Measurements from ENCODE around the gene PIP5KL1. TPM values are rescaled to one million over a fixed set of nuclear protein-coding genes. Genes with fewer than 3 reads are reported as not detected.
A peak's percentile ranks its signal among the peaks of the same experiment; 100 is the strongest.

Gene PIP5KL1
- polyA plus RNA-seq, 1 donor from 2014 or later, result 1.1 TPM

DNA sequence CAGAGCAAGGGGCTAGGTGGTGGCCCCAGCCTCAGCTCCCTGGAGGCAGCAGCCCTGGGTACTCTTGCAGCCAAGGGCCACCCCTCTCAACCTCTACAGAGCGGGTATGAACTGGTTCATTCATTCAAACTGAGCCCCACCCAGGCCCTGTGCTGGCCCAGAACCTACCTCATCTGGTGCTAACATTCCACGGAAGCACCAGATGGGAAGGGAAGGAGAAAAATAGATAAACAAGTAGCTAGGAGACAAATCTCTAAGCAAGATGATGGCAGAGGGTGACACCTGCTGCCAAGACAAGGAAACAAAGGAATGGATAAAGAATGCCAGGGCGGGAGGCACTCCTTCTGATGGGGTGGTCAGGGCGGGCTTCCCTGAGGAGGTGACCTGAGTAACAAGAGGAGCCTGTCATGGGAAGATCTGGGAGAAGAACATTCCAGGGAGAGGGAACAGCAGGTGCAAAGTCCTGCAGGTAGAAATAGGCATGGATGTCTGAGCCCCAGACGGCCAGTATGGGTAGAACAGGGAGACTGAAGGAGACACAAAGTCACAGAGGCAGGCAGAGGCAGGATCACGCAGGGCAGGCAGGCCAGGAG, 19.9 kb downstream of the PIP5KL1 start:
- H3K27ac Mint-ChIP-seq, result peak overlapping the region; percentile 80 to 98 (median 96)
- H3K4me3 Mint-ChIP-seq, result peak overlapping the region; percentile 28 to 79 (median 74)
- no peaks in the 10 kb centered on the region for H3K27me3 Mint-ChIP-seq
- peaks cover 16 to 34% (median 21%) of the 10 kb centered on the region in 3 donors for H3K4me1 Mint-ChIP-seq
- H3K9me3 Mint-ChIP-seq, result peaks cover 0 to under 1% (median 0%) of the 10 kb centered on the region in 3 donors
- H3K36me3 Mint-ChIP-seq, result peaks cover 1% of the 10 kb centered on the region

DNA sequence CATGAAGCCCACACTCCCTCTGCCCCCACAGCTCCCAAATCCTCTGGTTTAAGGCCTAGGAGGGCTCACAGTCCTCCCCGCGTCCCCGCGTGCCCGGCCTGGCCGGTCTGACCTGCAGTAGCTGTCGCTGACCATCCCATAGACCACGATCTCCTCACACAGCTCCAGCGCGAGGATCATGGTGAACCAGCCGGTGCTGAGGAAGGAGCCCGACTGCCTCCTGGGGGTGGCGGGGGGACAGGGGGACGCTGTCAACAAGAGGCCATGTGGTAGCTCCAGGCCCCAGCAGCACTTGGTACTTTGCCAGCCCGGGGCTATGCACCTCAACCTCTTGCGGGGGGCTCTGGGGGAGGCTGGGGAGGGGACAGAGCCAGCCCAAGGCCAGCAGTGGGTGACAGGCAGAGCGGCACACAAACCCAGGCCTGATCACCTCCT, 20.7 kb downstream of the PIP5KL1 start:
- H3K9me3 Mint-ChIP-seq, result no peaks in the 10 kb centered on the region
- peaks cover 1% of the 10 kb centered on the region for H3K36me3 Mint-ChIP-seq
- no peaks in the 10 kb centered on the region for H3K27me3 Mint-ChIP-seq
- peaks cover 22 to 36% (median 24%) of the 10 kb centered on the region in 3 donors for H3K4me1 Mint-ChIP-seq
- no peak overlapping the region for H3K4me3 Mint-ChIP-seq
- H3K27ac Mint-ChIP-seq, result peak overlapping the region; percentile 62 to 96 (median 80)

DNA sequence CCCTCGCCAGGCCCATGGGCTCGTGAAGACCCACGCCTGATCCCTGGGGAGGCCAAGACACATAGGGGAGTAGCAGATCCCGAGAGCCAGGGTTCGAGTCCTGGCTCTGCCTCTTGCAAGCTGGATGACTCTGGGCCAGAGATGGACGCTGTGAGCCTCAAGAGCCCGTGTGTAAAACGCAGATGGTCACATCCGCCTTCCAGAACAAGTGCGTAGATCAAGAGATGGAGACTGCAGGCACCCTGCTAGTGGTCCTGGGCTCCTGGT, 22.0 kb downstream of the PIP5KL1 start:
- Mint-ChIP-seq H3K4me1 (peaks cover 28 to 37% (median 34%) of the 10 kb centered on the region in 3 donors), H3K4me3 (peak overlapping the region in 1 of 4 donors; percentile 54), H3K36me3 (peaks cover 1% of the 10 kb centered on the region), H3K27me3 (no peaks in the 10 kb centered on the region), H3K27ac (peak overlapping the region in 2 of 3 donors; percentile 31 to 62), H3K9me3 (no peaks in the 10 kb centered on the region)

DNA sequence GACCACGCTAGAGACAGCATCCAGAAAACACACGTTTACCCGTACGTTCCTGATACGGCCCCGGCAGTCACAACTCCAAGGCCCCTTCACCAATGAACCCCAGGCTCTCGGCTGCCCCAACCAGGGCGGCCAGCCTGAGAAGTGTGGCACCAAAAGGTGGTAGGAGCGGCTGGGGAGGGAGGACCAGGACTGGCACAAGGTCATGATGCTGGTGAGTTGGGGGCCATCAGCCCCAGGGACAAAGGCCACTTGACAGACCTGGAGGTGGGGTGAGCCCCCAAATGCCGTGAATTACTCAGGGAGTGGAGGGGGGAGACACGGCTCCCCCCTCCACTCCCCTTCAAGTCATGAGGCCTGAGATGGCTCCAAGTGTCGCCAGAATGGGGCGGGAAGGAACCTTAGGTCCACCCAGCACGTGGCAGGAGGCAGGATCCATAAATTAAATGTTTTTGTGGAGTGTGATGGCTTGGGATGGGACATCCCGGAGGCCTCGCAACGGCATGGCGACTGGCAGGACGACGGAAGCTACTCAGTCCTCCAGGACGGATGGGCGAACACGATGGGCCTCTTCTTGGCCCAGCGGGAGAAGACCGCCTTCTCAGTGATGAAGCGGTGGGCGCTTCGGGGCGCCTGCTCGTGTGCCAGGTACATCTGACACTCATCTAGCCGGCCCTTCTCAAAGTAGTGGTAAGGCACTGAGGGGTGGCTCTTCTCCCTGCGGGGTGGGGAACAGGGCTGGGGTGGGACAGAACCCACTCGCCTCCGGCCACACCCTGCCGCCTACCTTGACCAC, 22.5 kb downstream of the PIP5KL1 start:
- H3K4me3 Mint-ChIP-seq, result peak overlapping the region in 1 of 4 donors; percentile 54

DNA sequence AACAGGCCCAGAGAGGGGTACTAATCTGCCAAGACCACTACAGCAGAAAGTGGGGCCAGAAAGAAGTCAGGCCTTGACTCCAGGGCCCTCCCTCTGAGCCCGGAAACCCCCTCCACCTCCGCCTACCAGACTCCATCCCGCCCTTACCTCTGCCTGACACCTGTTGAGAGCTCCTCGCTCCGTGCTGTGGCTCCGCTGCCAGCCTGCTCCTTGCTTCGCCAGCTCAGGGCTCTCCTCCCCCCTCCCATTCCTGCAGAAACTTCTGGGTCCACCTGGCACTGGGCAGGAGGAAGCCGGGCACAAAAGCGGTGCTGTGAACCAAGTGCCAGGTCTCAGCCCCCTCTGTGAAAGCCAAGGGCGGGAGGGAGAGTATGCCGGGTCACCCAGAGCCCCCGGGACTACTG, 24.8 kb downstream of the PIP5KL1 start:
- Mint-ChIP-seq H3K36me3 (no peaks in the 10 kb centered on the region), H3K4me3 (peak overlapping the region; percentile 85 to 99 (median 89)), H3K4me1 (peaks cover 31 to 46% (median 38%) of the 10 kb centered on the region in 3 donors), H3K27ac (peak overlapping the region; percentile 98 to 100 (median 100)), H3K27me3 (no peaks in the 10 kb centered on the region), H3K9me3 (no peaks in the 10 kb centered on the region)

More for the DNA sequence above, 22.5 kb downstream of the PIP5KL1 start:
- Mint-ChIP-seq H3K27me3 (no peaks in the 10 kb centered on the region), H3K36me3 (peaks cover 1% of the 10 kb centered on the region), H3K27ac (peak overlapping the region; percentile 43 to 100 (median 98)), H3K9me3 (no peaks in the 10 kb centered on the region), H3K4me1 (peaks cover 33 to 41% (median 39%) of the 10 kb centered on the region in 3 donors)

DNA sequence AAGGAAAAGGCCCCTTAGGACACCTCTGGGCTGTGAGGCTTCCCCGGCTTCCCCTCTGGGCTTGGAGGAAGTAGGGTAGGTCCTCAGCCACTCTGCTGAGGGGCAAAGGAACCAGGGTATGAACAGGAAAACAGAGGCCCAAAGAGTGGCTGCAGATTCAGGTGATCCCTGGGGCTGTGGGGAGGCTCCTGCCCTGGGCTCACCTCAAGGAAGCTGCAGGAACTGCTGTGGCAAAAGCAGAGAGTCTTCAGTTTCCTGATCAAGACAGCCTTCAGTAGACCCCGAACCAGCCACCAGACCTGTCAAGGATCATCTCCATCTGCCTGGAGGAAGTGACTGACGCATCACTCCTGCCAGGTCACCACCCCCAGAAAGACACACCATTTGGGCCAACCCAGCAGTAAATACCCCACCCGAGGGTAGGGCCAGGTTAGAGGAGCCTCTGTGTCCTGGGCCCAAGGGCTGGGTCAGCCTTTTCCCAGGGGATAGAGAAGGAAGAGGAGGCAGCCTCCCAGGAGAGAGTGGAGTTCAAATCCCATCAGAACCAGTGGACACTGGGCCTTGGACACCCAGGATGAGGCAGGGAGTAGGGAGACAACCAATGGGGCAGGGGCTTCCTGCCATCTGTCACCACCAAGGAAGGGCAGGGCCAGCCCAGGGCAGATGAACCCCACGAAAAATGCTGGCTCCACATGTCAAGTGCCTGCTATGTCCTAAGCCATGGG, 25.4 kb downstream of the PIP5KL1 start:
- Mint-ChIP-seq H3K4me3 (peak overlapping the region; percentile 85 to 99 (median 89)), H3K36me3 (no peaks in the 10 kb centered on the region), H3K27ac (peak overlapping the region; percentile 98 to 100 (median 100)), H3K9me3 (no peaks in the 10 kb centered on the region), H3K4me1 (peaks cover 28 to 46% (median 35%) of the 10 kb centered on the region in 3 donors), H3K27me3 (no peaks in the 10 kb centered on the region)

DNA sequence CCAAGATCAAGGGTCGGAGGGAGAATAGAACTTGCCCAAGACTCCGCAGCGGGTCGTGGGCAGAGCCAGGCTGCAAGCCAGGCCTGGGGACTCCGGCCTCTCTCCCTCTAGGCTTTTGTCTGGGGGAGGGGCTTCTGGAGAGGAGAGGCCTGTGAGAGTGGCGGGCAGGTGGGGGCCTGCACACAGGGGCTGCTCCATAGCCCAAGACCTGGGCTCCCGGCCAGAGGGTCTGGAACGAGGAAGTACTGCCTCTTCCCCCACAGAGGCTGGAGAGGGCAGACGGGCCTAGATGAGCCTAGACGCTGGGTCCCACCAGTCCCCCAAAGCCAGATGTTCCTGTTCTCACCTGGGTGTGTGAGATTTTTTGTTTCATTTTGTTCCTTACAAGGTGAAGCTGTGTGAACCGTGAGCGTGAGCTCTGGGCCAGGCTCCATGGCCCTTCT, 26.0 kb downstream of the PIP5KL1 start:
- peaks cover 28 to 46% (median 39%) of the 10 kb centered on the region in 3 donors for H3K4me1 Mint-ChIP-seq
- peak overlapping the region; percentile 98 to 100 (median 100) for H3K27ac Mint-ChIP-seq
- H3K9me3 Mint-ChIP-seq, result no peaks in the 10 kb centered on the region
- no peaks in the 10 kb centered on the region for H3K27me3 Mint-ChIP-seq
- peak overlapping the region; percentile 85 to 99 (median 89) for H3K4me3 Mint-ChIP-seq
- H3K36me3 Mint-ChIP-seq, result no peaks in the 10 kb centered on the region

DNA sequence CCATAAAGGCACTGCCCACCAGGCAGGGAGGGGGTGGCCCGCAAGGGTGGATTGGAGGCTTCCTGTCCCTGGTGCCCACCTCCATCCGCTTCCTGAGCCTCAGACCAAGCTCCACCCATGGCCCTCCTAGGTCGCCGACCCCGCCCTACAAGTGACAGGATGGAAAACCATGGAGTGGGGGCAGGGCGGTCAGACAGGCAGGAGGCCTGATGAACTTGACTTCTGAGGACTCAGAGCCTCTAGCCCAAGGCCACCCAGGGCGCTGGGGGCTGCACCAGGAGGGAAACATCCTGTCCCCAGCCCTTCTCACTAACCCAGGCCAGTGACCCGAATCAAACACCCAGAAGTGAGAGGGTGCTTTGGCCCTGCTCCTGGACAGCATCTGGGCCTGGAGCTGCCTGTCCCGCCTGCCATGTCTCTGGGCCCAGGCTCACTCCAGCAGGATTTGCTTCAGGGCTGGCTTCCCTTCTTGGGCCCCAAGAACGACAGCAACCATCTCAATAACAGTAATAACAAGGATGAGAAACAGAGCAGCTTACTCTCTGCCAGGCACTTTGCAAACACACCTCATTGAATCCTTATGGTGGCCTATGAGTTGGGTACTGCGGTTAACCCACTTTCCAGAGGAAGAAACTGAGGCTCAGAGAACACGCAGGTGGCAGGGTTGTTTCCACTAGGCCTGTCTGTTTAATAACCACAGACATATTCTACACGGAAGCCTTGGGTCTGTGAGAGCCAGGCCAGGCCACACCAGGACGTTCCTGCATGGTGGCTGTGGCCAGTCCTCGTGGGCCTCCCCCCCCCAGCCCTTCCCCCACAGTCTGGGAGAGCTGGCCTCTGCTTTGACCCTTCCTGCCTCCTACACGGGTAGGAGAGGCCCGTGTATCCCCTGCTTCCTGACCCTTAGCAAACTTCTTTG, 26.8 kb downstream of the PIP5KL1 start:
- Mint-ChIP-seq H3K9me3 (no peaks in the 10 kb centered on the region), H3K27ac (peak overlapping the region; percentile 98 to 100 (median 100)), H3K36me3 (no peaks in the 10 kb centered on the region), H3K27me3 (no peaks in the 10 kb centered on the region), H3K4me1 (peaks cover 28 to 46% (median 39%) of the 10 kb centered on the region in 3 donors), H3K4me3 (peak overlapping the region; percentile 85 to 99 (median 89))

DNA sequence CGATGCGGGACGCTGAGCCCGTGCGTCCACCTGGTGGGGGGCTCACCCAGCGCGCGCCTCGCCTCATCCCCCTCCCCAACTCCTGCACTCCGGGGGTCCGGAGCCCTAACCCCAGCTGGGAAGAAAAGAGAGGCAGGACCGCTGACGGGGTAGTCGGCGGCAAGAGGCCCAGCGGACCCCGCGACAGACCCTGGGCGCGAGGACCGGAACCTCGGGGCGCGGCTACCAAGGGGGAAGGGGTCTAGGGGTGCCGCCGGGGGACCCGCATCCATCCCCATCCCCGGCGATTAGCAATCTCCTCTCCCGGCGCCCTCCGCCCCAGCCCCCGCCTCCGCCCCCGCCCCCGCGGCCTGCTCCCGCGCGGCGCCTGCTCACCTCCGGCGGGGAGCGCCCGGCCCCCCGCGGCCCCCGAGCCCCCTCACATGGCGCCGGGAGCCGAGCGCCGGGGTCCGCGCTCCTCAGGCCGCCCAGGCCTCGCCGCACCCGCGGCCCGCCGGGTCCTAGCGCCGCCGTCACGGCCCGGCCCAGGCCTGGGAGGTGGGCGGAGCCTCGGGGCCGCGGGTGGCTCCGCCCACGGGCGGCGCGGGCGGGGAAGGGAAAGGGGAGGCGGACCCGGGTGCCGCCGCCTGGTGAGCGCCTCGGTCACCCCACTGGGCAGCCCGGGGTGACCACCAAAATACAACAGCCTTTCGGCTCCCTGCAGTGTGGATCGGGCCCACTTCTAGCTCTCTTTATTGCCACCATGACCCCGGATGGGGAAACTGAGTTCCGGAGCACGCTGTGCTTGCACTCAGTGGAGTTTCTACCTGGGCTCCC, 31.2 kb downstream of the PIP5KL1 start, which contains the start of gene ST6GALNAC6:
Gene ST6GALNAC6, minus strand, starts transcription at position 476 of the 816 bp plus-strand sequence. CDS start 1,622 bp downstream, outside the sequence.
- Mint-ChIP-seq H3K27me3 (no peaks in the 10 kb centered on the region), H3K4me1 (peaks cover 20 to 37% (median 31%) of the 10 kb centered on the region in 3 donors), H3K4me3 (peak within 1 kb of the TSS; percentile 85 to 94 (median 94))

DNA sequence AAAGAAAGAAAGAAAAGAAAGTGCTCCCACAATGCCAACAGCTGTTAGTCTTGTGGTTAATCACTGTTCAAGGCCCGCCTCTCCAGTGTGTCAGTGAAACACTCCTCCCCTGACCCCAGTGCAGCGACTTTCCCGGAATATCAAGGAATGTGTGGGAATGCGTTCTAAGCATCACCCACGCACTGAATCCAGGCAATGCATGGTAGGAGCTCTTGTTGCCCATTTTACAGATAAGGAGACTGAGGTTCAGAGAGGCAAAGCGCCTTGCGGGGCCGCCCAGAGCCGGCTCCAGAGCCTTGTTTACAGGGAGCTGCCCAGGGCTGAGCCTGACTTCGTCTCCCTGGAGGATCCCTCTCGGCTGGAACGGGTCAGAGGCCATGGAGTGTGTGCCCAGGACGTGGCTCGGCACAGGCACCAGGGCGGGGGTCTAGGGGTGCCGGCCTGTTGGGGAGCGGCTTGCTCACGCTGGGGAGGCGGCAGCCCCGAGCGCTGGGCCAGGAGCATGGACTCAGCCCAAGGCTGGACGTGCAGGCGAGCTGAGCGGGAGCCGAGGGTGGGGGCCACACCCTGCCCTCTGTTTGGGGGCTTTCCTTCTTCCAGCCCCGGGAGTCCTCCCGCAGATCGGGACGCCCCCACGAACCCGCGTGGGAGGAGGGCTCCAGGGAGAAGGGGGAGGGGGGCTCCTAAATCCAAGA, 32.0 kb downstream of the PIP5KL1 start:
- H3K36me3 Mint-ChIP-seq, result peaks cover 15% of the 10 kb centered on the region
- peak overlapping the region; percentile 85 to 94 (median 92) for H3K4me3 Mint-ChIP-seq
- H3K9me3 Mint-ChIP-seq, result no peaks in the 10 kb centered on the region
- peak overlapping the region; percentile 63 to 89 (median 86) for H3K27ac Mint-ChIP-seq
- H3K4me1 Mint-ChIP-seq, result peaks cover 14 to 34% (median 26%) of the 10 kb centered on the region in 3 donors
- H3K27me3 Mint-ChIP-seq, result no peaks in the 10 kb centered on the region

More for the DNA sequence above, 31.2 kb downstream of the PIP5KL1 start, which contains the start of gene ST6GALNAC6:
- H3K36me3 Mint-ChIP-seq, result peaks cover 10% of the 10 kb centered on the region
- H3K27ac Mint-ChIP-seq, result peak within 1 kb of the TSS; percentile 54 to 90 (median 83)
- H3K9me3 Mint-ChIP-seq, result no peaks in the 10 kb centered on the region

DNA sequence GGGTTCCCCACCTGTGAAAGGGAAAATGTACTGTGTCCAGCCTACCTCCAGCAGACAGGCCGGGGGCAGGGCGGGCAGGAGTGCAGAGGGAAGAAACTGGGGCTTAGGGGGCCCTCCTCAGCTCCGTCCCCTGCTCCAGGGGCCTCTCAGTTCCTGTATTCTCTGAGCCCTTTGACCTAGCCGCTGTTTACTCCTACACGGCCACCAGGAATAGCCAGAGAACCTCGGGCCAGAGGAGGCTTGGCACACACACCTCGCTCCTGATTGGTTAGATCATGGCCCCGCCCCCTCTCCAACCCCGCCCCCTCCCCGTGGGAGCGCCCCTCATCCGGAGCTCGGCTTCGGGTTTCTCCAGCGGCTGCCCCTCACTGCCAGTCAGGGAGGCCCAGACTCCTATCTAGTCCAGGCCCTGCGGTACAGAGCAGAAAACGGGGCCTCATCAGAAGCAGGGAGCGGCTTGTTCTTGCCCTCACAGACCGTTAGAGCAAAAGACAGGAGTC, 33.3 kb downstream of the PIP5KL1 start:
- H3K4me1 Mint-ChIP-seq, result peaks cover 8 to 29% (median 20%) of the 10 kb centered on the region in 3 donors
- no peaks in the 10 kb centered on the region for H3K27me3 Mint-ChIP-seq
- H3K9me3 Mint-ChIP-seq, result peaks cover 0 to 2% (median 0%) of the 10 kb centered on the region in 3 donors
- peak overlapping the region in 2 of 3 donors; percentile 45 to 67 for H3K27ac Mint-ChIP-seq
- peak overlapping the region in 3 of 4 donors; percentile 25 to 89 (median 55) for H3K4me3 Mint-ChIP-seq
- peaks cover 22% of the 10 kb centered on the region for H3K36me3 Mint-ChIP-seq

DNA sequence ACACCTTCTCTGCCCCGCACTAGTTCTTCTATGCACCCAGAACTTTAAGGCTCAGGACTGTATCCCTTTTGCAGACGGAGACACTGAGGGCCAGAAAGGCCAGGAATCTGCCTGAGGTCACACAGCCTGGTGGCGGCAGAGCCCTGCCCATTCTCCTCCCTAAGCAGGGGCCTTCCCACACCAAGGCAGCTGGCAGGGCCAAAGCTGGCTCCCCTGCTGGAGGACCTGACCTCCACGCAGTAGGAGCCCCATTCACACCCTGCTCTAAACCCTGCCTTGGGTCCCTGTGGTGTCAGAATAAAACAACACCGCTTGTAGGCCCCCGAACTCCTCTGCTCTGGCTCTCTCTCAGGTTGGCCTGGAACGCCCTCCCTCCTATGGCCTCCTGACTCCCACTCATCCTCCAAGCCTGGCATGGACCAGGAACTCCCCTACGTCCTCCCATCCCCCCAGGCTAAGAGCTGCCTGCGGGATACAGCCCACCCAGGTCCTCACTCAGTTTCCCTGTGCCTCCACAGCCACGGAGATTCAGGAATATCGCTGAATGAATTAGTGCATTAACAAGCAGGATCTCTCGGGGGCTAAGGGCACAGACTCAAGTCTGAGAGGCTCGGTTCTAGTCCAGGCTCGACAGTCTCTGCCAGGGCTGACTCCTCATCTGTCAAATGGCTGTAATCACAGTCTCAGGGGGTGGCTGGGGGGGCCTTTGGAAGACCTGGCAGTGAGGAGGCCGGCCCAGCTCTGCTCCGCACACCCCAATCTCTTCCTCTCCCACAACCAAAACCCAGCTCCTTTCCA, 34.0 kb downstream of the PIP5KL1 start:
- Mint-ChIP-seq H3K4me1 (peaks cover 8 to 23% (median 14%) of the 10 kb centered on the region in 3 donors), H3K27ac (peak overlapping the region in 1 of 3 donors; percentile 67), H3K9me3 (peaks cover 0 to 2% (median 0%) of the 10 kb centered on the region in 3 donors), H3K4me3 (peak overlapping the region in 1 of 4 donors; percentile 89), H3K27me3 (no peaks in the 10 kb centered on the region), H3K36me3 (peaks cover 22% of the 10 kb centered on the region)

Measured in IgD-negative memory B cell (primary cell).